Coronary artery (tissue), 2 donors: Measurements from ENCODE around the gene THRAP3.

ENCODE experiments used
- DNase-seq: peaks from one replicate; pipeline ENCODE4 v3.0.0-alpha.2; 2017; ENCODE audit warnings: low spot score
- H3K27ac ChIP-seq, 2 donors: fragments of 200-600 bp; sonication (generic); one replicate each; pipeline ENCODE4 v1.5.1; 2016 to 2019
- H3K4me3 ChIP-seq: fragments of 200-600 bp; sonication (generic); 2 replicates; pipeline ENCODE4 v1.5.1; 2016; ENCODE audit warnings: mild to moderate bottlenecking, moderate library complexity
- TF ChIP-seq, protein P1 (sequence below): fragments of 200-600 bp; sonication (generic); IDR thresholded peaks from one replicate; pipeline ENCODE4 v1.5.1; 2019; ENCODE audit warnings: antibody characterized with exemption

The THRAP3 gene

DNA sequence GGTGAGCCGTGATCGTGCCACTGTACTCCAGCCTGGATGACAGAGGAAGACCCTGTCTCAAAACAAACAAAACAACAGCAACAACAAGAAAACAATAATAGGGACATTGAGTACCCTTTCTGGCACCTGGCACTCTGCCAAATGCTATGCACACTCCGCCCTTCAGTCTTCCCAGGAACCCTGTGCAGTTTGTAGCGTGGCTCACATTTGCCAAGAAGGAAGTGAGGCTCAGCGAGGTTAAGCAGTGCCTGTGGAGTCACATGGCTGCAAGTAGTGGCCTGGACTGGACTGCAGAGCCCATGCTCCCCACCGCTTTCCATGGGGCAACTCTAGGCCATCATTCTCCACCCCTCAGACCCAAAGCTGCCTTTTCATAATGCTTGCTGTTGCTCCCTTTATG, 104.5 kb downstream of the THRAP3 start:
- TF ChIP-seq, protein P1, sequence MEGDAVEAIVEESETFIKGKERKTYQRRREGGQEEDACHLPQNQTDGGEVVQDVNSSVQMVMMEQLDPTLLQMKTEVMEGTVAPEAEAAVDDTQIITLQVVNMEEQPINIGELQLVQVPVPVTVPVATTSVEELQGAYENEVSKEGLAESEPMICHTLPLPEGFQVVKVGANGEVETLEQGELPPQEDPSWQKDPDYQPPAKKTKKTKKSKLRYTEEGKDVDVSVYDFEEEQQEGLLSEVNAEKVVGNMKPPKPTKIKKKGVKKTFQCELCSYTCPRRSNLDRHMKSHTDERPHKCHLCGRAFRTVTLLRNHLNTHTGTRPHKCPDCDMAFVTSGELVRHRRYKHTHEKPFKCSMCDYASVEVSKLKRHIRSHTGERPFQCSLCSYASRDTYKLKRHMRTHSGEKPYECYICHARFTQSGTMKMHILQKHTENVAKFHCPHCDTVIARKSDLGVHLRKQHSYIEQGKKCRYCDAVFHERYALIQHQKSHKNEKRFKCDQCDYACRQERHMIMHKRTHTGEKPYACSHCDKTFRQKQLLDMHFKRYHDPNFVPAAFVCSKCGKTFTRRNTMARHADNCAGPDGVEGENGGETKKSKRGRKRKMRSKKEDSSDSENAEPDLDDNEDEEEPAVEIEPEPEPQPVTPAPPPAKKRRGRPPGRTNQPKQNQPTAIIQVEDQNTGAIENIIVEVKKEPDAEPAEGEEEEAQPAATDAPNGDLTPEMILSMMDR, result no peak
- Histone ChIP-seq H3K27ac (peak overlapping the region in 1 of 2 donors; percentile 11), H3K4me3 (no peak overlapping the region)
- no peak for DNase-seq

DNA sequence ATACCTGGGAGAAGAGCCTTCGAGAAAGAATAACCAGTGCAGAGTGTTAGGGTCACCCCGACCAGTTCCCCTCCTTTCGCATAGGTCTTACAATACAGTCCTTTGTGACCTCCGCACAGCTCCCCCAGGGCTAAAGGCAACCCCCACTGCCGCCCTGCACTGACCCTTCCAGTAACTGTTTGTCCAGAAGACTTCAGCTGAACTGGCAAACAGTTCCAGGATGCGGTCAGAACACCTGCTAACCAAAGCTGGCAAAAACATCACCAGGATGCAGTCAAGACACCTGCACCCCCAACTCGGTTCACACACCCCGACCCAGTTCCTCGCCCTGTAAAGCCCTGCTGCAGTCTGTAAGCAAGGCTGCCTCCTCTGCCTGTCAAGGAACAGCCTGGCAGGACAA, 105.6 kb downstream of the THRAP3 start:
- Histone ChIP-seq H3K4me3 (no peak overlapping the region), H3K27ac (no peak overlapping the region)
- TF ChIP-seq, protein P1, result no peak
- no peak for DNase-seq

DNA sequence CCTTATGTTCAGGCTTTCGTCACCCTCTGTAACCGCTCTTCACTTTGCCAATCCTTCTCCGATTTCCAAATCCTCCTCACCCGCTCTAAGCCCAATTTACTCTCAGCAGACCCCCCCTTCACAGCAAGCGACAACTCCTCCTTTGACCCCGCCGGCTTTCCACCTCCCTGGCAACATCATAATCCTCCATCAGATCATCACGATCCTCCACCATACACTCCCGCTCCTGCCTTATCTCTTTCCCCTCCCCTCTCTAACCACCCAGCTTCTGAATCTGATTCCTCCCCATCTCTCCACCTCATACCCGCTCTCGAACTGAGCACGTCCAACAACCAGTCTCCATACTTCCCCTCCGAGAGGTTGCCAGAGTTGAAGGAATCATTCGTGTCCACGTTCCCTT, 106.7 kb downstream of the THRAP3 start:
- TF ChIP-seq, protein P1, result no peak
- DNase-seq, result no peak
- Histone ChIP-seq H3K4me3 (no peak overlapping the region), H3K27ac (no peak overlapping the region)

DNA sequence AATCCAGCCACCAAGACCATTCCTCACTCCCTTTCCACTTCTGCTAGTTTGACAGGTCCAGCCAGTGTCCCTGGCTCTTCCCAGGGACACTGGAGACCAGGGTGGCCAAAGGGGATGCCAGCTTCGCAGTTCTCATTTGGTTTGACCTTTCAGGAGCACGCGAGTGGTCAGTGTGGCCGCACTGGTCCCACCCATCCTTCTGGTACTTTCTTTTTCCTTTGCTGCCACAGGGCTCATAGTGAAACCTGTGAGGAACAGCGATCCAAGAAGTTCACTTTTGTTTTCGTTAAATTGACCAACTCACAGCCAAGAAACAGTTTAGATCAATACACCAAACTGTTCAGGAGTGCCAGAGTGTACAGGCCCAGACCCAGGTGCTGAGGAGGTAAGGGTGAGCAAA, 113.6 kb downstream of the THRAP3 start:
- H3K27ac ChIP-seq, result no peak overlapping the region
- TF ChIP-seq, protein P1, result no peak
- no peak for DNase-seq

DNA sequence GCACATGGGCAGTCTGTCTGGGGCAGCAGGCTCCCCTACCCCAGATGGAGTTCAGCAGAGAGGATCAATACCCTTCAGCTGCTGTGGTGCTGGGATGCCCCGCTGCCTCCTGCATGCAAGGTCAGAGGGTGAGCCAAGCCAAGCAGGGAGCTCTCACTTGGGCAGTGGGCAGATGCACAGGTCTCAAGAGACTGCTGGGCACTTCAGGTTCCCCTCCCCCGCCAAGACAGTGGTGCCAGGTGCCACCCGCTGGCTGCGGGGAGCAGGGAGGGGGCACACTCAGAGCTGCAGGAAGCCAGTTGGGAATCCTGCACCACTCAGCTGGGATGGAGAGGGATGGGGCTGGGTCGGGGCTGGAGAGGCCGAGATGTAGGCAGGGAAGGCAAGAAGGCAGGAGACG, 115.0 kb downstream of the THRAP3 start:
- no peak for DNase-seq
- H3K27ac ChIP-seq, result peak overlapping the region in 1 of 2 donors; percentile 32
- TF ChIP-seq, protein P1, result no peak
- H3K4me3 ChIP-seq, result no peak overlapping the region

More for the DNA sequence above, 113.6 kb downstream of the THRAP3 start:
- H3K4me3 ChIP-seq, result no peak overlapping the region

DNA sequence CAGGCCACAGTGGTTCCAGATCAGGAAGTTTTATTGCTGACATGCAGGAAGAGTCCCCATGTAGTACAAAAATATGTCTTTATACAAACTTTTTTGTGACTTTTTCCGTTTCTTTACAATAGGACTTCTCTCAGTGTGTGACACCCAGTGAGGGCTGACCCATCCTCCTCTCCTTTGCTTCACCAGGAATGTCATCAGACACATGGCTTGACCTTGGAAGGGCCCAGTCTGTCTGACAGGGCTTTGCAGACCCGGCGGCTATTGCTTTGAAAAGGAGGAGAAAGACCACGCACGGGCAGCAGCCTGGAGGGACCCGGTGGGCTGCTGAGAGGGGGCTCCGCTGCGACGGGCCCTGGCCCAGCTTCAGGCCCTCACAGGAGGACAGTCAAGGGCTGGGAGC, 115.4 kb downstream of the THRAP3 start:
- TF ChIP-seq, protein P1, result no peak
- H3K27ac ChIP-seq, result peak overlapping the region in 1 of 2 donors; percentile 32
- no peak overlapping the region for H3K4me3 ChIP-seq
- no peak for DNase-seq

DNA sequence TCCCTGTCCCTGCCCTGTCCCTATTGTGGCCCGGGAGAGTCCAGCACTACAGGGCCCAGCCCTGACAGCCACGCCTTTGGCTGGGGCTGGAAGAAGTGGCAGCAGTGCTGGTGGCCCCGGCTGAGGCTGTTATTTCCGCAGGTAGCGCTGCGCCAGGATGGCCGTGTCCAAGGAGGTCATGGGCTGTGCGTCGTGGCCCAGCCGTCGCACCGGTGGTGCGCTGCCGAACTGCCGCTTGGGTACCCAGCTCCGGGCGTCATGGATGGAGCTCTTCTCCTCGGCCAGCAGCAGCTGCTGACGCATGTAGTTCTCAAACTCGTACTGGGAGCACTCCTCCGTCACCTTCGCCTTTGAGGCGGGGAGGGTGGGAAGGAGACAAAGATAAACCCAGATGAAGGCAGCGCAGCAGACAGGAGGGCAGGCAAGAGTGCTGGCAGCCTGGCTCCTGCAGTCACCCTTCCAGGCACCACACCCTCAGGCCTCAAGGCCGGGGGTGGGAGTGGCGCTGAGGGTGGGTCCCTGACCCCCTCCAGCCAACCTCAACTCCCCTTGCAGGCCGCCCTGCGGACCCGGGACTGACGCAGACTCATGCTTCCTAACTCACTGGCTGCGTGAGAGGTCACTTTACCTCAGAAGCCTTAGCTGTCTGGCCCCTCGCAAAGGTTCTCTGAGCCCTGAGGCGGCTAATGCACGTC, 117.5 kb downstream of the THRAP3 start:
- no peak for DNase-seq
- H3K4me3 ChIP-seq, result no peak overlapping the region
- no peak overlapping the region for H3K27ac ChIP-seq
- TF ChIP-seq, protein P1, result no peak
